Measurements from ENCODE around the gene OR2H2.

OR2H2 gene

DNA sequence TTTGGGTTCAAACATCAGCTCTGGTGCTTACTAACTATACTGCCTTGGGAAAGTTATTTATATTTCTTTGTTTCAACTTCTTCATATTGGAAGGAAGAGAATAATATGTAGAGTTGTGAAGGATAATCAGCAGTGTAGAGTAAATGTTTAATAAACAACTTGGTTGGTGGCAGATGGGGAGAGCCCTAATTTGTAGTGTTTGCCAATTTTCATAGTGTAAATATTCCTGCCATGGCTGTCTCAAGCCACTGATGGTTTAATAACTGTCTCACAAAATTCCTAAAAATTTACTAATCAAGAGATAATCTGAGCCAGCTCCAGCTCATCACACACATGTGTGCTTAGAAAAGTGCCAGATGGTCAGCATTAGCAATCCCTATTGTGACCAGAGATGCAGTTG lies at the start of gene OR2H2:
TSS of gene OR2H2 (plus strand) at position 301 of the 400 bp plus-strand sequence. CDS start 2,824 bp downstream, outside the sequence.
- no peak for DNase-seq (ENCODE audit: low read depth)

DNA sequence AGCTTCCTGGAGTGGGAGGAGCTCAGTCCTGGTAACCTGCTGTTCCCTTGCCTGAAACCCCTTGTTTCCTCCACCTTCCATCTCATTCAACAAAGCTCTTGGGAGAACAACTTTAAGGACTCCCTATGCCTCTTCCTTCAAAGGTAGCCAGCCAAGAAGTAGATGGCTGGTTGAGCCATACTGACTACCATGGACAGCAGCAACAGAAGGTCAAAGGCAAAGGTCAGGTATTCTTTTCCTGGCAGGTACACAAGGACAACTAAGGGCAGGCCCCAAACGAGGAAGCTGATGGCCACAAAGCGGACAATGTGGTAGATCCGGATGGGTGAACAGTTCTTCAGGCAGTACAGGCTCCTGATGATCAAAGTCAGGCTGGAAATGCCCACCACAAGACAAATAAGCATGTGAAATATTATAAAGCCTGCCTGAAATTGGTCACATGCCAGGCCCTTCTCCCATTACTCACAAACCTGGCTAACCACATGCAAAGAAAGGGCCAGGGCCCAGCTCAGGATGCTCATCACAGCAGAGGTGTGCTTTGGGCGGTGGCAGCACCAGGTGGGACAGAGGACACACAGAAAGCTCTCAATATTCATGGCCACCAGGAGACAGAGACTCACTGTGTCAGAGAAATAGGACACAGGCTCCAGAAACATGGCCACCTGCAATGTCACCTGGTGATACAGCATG lies 47.1 kb upstream of the OR2H2 start:
- no peak for DNase-seq (ENCODE audit: low read depth)

DNA sequence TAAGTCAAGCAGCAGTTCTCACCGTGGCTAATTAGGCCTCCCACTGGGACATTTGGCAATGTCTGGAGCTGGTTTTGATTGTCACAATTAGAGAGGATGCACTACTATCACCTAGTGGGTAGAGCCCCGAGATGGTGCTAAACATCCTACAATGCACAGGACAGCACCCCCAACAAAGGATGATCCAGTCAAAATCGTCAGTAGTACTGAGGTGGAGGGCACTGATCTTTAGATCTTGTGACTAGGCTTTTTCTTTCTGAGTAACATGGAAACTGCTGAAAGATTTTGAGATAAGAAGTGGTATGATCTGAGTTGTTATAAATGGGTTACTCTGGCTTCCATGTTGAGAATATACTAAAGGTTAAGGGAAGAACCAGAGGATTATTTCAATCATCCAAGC lies 37.3 kb upstream of the OR2H2 start:
- no peak for DNase-seq (ENCODE audit: low read depth)

DNA sequence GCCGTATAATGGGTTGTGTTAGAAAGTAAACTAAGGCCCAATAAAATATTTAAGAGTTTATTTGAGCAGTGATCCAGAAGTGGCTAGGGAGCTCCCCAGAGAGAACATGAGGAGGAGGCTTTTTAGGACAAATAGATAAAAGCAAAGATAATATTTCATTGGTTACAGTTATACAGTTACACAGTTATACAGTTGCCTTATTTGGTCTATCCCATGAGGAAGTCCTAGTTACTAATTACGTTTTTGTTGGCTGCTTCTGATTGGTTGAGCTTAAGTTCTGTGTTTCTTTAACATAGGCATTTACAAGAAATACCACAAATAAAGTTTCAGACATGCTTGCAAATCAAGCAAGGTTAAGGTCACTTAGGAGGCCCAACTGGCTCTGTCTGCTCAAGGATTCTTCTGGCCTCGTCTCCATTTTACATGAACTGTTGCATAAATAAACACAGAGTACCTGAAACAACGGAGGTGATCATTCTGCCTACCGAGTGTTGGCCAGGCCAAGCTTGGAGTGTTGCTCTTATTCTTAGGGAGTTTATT lies 32.3 kb upstream of the OR2H2 start:
- DNase-seq (ENCODE audit: low read depth): peak; percentile 42

GRCh38 chr6:29553268-29554057 lies 31.5 kb upstream of the OR2H2 start:
- DNase-seq (ENCODE audit: low read depth): no peak

DNA sequence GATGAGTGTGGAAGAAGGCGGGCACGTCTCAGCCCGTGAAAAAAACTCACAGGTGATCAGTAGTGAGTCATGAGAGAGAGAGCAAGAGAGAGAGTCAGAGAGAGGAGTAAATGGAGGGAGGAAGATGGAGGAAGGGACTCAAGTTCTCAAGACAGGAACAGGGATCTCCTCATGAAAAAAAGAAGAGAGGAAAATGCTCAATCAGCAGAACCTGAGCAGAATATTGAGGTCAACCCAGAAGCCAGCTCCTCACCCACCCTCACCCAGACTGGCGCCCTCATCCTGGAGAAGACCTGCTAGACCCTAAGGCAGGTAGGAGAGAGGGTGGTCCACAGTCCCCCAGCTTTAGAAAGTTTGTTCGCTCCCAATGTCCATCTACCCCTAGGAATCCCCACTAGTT lies 30.2 kb upstream of the OR2H2 start:
- DNase-seq (ENCODE audit: low read depth): no peak

DNA sequence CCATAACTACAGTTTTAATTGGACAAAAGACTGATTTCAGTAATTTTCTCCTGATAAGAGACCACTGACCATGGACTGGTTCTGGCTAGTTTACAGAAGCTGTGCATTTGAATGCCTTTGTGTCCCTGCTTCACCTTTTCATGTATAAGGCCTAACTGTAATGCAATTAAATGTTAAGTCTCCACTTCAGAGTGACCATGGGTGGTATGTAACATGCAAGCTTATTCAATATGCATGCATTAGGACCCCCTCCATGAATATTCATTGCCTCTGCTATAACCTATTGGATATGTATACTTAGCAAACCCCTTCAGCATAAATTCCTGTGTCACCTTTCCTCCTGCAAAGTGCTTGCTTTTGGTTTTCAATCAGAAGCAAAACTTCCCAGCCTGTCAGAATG lies 27.6 kb upstream of the OR2H2 start:
- DNase-seq (ENCODE audit: low read depth): no peak

DNA sequence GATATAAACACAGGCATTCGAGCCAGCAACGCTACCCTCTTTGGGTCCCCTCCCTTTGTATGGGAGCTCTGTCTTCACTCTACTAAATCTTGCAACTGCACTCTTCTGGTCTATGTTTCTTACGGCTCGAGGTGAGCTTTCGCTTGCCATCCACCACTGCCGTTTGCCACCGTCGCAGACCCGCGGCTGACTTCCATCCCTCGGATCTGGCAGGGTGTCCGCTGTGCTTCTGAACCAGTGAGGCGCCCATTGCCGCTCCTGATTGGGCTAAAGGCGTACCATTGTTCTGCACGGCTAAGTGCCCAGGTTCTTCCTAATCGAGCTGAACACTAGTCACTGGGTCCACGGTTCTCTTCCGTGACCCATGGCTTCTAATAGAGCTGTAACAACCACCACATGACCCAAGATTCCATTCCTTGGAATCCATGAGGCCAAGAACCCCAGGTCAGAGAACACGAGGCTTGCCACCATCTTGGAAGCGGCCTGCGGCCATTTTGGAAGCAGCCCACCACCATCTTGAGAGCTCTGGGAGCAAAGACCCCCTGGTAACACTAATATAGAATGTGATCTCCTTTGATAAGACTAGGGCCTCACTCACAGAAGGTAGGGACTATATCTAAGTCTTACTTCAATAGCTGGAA lies 26.4 kb upstream of the OR2H2 start:
- no peak for DNase-seq (ENCODE audit: low read depth)

GRCh38 chr6:29559524-29560287 lies 25.2 kb upstream of the OR2H2 start, which contains the start of gene UBD:
Gene UBD (minus strand): TSS chr6:29559732. CDS start chr6:29559701, 31 bp downstream.
- DNase-seq (ENCODE audit: low read depth): no peak

- no peak for DNase-seq (ENCODE audit: low read depth)
These were observed 23.8 kb upstream of the OR2H2 start for GRCh38 chr6:29561091-29561490.

DNA sequence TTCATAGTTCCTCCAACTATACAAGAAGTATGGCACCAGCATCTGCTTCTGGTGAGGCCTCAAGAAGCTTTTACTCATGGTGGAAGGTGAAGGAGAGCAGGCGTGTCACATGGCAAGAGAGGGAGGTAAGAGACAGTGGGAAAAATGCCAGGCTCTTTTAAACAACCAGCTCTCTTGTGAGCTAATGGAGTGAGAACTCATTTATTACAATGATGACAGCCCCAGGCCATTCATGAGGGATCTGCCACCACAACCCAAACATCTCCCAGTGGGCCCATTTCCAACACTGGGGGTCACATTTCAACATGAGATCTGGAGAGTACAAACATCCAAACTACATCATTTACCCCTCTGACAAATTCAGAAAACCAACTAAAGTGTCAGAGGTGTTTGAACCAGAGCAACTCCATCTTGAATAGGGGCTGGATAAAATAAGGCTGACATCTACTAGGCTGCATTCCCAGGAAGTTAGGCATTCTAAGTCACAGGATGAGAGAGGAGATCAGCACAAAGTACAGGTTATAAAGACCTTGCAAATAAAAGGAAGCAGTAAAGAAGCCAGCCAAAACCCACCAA lies 23.2 kb upstream of the OR2H2 start:
- DNase-seq (ENCODE audit: low read depth): no peak

GRCh38 chr6:29563435-29563965 lies 21.4 kb upstream of the OR2H2 start:
- no peak for DNase-seq (ENCODE audit: low read depth)

- no peak for DNase-seq (ENCODE audit: low read depth)
These were observed 20.0 kb upstream of the OR2H2 start for GRCh38 chr6:29564875-29565274.

GRCh38 chr6:29566856-29567255 lies 18.1 kb upstream of the OR2H2 start:
- DNase-seq (ENCODE audit: low read depth): no peak

DNA sequence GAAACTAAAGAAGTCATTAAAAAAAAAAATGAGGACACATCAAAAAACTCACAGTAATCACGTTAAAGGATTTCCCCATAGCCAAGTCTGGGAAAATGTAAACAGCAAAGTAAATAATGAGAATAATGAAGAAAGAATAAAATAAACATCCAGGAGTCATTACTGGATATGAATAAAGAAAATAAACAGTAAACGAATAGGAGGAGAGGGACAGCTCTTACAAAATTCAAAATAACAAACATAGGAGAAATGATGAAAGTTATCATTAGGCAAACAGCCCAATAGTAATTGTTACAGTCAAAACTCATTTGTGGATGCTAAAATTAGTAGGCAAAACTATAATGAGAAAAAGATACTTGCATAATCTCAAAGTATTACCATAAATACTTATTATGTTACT lies 17.4 kb upstream of the OR2H2 start:
- no peak for DNase-seq (ENCODE audit: low read depth)

GRCh38 chr6:29567991-29568390 lies 16.9 kb upstream of the OR2H2 start:
- DNase-seq (ENCODE audit: low read depth): no peak

DNA sequence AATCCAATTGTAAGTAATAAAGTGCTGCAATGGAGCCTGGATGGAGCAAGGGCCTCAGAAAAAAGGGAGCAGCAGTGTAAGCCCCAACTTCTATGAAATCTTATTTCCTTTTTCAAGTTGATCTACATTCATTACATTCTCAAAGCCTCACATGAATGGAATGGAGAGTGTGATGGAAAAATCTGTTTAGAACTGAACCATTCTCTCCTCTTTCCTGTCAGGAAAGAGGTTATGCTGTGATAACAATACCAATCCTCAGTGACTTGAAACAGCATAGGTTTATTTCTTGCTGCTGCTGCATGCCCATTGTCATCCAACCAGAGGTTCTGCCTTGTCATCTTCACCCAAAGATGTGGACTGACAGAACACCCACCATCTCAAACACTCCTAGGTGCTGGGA lies 8.9 kb upstream of the OR2H2 start:
- no peak for DNase-seq (ENCODE audit: low read depth)

DNA sequence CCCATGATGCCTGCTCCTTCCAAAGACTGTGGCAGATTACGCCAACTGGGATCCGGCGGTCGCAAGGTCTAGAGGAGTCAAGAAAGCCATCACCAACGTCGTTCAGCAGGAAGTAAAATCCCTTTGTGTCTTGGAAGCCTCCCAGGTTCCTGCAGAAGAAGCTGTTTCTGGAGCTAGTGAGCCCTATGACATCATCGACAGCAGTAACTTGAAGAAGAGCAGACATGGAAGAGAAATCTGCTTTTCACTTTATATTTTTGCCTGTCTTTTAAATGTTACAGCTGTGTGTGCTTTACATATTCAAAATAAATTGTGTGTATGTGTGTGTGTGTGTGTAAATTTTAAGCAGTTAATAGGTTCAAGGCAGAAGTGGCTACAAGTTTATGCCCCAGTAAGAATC lies 7.4 kb upstream of the OR2H2 start:
- DNase-seq (ENCODE audit: low read depth): no peak

- DNase-seq (ENCODE audit: low read depth): no peak
These were observed 4.6 kb downstream of the OR2H2 start for GRCh38 chr6:29589423-29590048.

DNA sequence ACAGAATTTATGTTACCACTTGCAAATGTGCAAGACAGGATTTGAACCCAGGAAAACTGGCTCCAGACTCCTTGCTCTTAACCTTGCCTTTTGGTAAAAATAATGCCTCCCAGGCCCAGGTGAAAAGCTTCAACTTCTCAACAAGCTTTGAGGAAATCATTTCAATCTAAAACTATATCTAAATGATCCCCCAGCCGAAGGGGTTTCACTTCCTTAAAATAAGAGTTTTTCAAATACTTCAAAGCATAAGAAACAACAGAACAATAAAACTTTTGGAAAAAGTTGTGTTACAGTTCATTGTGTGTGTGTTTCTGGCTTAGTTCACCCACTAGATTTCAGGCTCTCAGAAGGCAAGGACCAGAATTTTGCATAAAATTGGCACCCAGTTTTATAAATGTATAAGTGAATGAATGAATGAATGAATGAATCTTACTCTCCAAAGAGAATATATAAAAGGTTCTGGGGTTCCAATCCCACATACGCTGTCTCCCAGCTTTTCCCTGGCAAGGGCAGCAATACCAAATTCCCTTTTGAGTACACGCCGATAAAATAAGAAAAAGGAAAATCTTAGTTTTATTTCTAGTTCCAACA lies 5.4 kb downstream of the OR2H2 start:
- no peak for DNase-seq (ENCODE audit: low read depth)

DNA sequence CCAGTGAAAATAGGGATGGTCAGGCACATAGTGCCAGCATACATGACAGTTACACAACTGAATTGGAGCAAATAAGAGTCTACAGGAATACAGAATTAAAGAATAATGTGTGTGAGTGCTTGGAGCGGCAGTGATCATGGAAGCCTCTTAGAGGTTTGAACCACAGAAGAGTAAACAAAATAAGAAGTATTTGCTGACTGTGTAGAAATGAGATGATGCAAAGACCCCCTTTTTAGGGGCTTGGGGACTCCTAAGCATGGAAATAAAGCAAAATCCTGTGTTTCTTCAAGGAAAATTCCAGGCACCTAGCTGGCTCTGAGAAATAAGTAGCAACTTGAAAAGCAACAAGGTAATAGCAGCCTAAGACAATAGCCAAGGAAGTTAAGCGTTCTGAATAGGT lies 6.8 kb downstream of the OR2H2 start:
- no peak for DNase-seq (ENCODE audit: low read depth)

Measured in GM04503 (cell line).